A549 (cell line): ENCODE results near the gene IFNA8. TPM values are rescaled to one million over a fixed set of nuclear protein-coding genes. Genes with fewer than 3 reads are reported as not detected.
"Not testable (repeated sequence)": the region's sequence is repeated elsewhere in the genome, so short reads cannot be mapped to it uniquely, and the experiment has no call there.

Source experiments
- ATAC-seq, 2 experiments: fragments of 200-7000 bp in 1 of 2; fragments of >200 bp in 1 of 2; cut with Nextera tagmentation in 1 of 2; cut with Tn5 transposase in 1 of 2; 3 replicates each; pipeline versions ENCODE4 v1.8.0 to v1.9.1; 2018 to 2020; ENCODE audit warnings: mild to moderate bottlenecking in 1 of 2, moderate library complexity in 1 of 2
- CTCF ChIA-PET: fragments of 300-600 bp; sonication (Branson Sonifier 250); formaldehyde crosslinking; extraction: SDS; loops from one replicate; lab custom pipeline; 2021; ENCODE audit warnings: antibody characterized with exemption, inconsistent platforms; lab: Yijun Ruan, JAX
- POLR2A ChIA-PET: fragments of 350-600 bp; formaldehyde crosslinking; extraction: SDS; loops from one replicate; lab custom pipeline; 2021; ENCODE audit warnings: antibody characterized with exemption, inconsistent platforms; lab: Yijun Ruan, JAX
- DNase-seq, 2 experiments: peaks; one replicate each; pipeline versions ENCODE4 v3.0.0 to v3.0.0-alpha.2; 2011 to 2016; ENCODE audit warnings: low read depth in 1 of 2, low spot score in 1 of 2
- FAIRE-seq: peaks from 2 replicates; lab custom pipeline; 2011; peaks lifted over from hg19 to GRCh38; lab: Jason Lieb, UNC
- H3K27ac ChIP-seq, 2 experiments: fragments of >200 bp; sonication (Bioruptor Twin); formaldehyde crosslinking; 3 replicates each; pipeline ENCODE4 v1.5.1; 2016 to 2017
- H3K4me1 ChIP-seq: fragments of >200 bp; sonication (Bioruptor Twin); formaldehyde crosslinking; 3 replicates; pipeline ENCODE4 v1.6.1; 2016
- H3K4me2 ChIP-seq: fragments of >200 bp; sonication (Bioruptor Twin); formaldehyde crosslinking; 3 replicates; pipeline ENCODE4 v1.6.1; 2016
- H3K4me3 ChIP-seq: fragments of >200 bp; sonication (Bioruptor Twin); formaldehyde crosslinking; 3 replicates; pipeline ENCODE4 v1.5.1; 2016
- H3K9me3 ChIP-seq: fragments of >200 bp; sonication (Bioruptor Twin); formaldehyde crosslinking; 3 replicates; pipeline ENCODE4 v1.6.1; 2016
- ATOH8 ChIP-seq: fragments of 250-450 bp; sonication (Bioruptor Pico); IDR thresholded peaks from 2 replicates; pipeline ENCODE4 v1.5.0; 2020; ENCODE audit warnings: low read depth, mild to moderate bottlenecking, moderate library complexity
- CBX2 ChIP-seq: fragments of 200-600 bp; sonication (generic); IDR thresholded peaks from 2 replicates; pipeline ENCODE4 v1.6.1; 2016; ENCODE audit warnings: low read depth, mild to moderate bottlenecking, borderline replicate concordance
- CTCF ChIP-seq: fragments of >200 bp; sonication (Bioruptor Twin); formaldehyde crosslinking; IDR thresholded peaks from 3 replicates; pipeline ENCODE4 v1.5.1; 2016
- GATA3 ChIP-seq: IDR thresholded peaks from 2 replicates; pipeline ENCODE4 v1.6.1; 2012; ENCODE audit warnings: borderline replicate concordance
- HES2 ChIP-seq: fragments of >200 bp; sonication (Bioruptor Twin); formaldehyde crosslinking; IDR thresholded peaks from 2 replicates; pipeline ENCODE4 v1.6.1; 2016
- HOXB5 ChIP-seq: fragments of 250-450 bp; sonication (Bioruptor Pico); IDR thresholded peaks from 2 replicates; pipeline ENCODE4 v1.5.0; 2020; ENCODE audit warnings: mild to moderate bottlenecking, moderate library complexity
- KDM5A ChIP-seq: fragments of 200-600 bp; sonication (generic); IDR thresholded peaks from 2 replicates; pipeline ENCODE4 v1.6.1; 2016; ENCODE audit warnings: antibody characterized with exemption, mild to moderate bottlenecking
- NR3C1 ChIP-seq: fragments of >200 bp; sonication (Bioruptor Twin); formaldehyde crosslinking; IDR thresholded peaks from 3 replicates; pipeline ENCODE4 v1.6.1; 2017
- RAD21 ChIP-seq, 2 experiments: fragments of >200 bp in 1 of 2; sonication (Bioruptor Twin) in 1 of 2; formaldehyde crosslinking in 1 of 2; IDR thresholded peaks in 1 of 2; conservative IDR thresholded peaks in 1 of 2; 2 replicates in 1 of 2; 3 replicates in 1 of 2; pipeline ENCODE4 v1.6.1; 2012 to 2018; ENCODE audit warnings: inconsistent platforms in 1 of 2
- RCOR1 ChIP-seq: fragments of 150-350 bp; IDR thresholded peaks from 2 replicates; pipeline ENCODE4 v1.6.1; 2014; ENCODE audit warnings: antibody characterized with exemption, low read length, low read depth
- REST ChIP-seq: fragments of 200-600 bp; sonication (generic); IDR thresholded peaks from 2 replicates; pipeline ENCODE4 v1.6.1; 2016; ENCODE audit warnings: antibody characterized with exemption, mild to moderate bottlenecking, moderate library complexity
- RNF2 ChIP-seq: fragments of 200-600 bp; sonication (generic); IDR thresholded peaks from 2 replicates; pipeline ENCODE4 v1.6.1; 2016; ENCODE audit warnings: low read depth, mild to moderate bottlenecking, antibody characterized with exemption, moderate library complexity, borderline replicate concordance
- SMC3 ChIP-seq: fragments of >200 bp; sonication (Bioruptor Twin); formaldehyde crosslinking; IDR thresholded peaks from 3 replicates; pipeline ENCODE4 v1.6.1; 2018; ENCODE audit warnings: inconsistent platforms
- USF2 ChIP-seq: fragments of 450-650 bp; IDR thresholded peaks from 2 replicates; pipeline ENCODE4 v1.6.1; 2014; ENCODE audit warnings: antibody characterized with exemption
- ZC3H11A ChIP-seq: fragments of 450-650 bp; IDR thresholded peaks from 2 replicates; pipeline ENCODE4 v1.6.1; 2014; ENCODE audit warnings: antibody characterized with exemption, mild to moderate bottlenecking
- WGBS: methylation state at CpG from one replicate; pipeline ENCODE4 v1.1.6; 2017; ENCODE audit errors: missing lambda C conversion rate; 5-methylcytosine and 5-hydroxymethylcytosine counted together
- polyA plus RNA-seq, 4 experiments: library from polyadenylated mRNA; depleted of rRNA in 3 of 4; stranded (reverse); fragments of >200 nt; fragmentation: RNase III in 1 of 4; extraction: RNeasy Plus Mini Kit Qiagen cat#74134 plus additional on column Dnase treatment in 1 of 4; gene quantifications; 2 replicates in 3 of 4; 3 replicates in 1 of 4; pipeline ENCODE4 v1.2.3, GENCODE V29; 2011 to 2017
- TF ChIP-seq, protein P1 (sequence below): fragments of >200 bp; sonication (Bioruptor Twin); formaldehyde crosslinking; IDR thresholded peaks from 3 replicates; pipeline ENCODE4 v1.6.1; 2016
- TF ChIP-seq, protein P2 (sequence below): IDR thresholded peaks from 2 replicates; pipeline ENCODE4 v1.6.1; 2012; ENCODE audit warnings: low read depth, borderline replicate concordance

Gene IFNA8
- polyA plus RNA-seq, 2 of the 4 experiments (the other 2 are of a cell fraction): not detected

DNA sequence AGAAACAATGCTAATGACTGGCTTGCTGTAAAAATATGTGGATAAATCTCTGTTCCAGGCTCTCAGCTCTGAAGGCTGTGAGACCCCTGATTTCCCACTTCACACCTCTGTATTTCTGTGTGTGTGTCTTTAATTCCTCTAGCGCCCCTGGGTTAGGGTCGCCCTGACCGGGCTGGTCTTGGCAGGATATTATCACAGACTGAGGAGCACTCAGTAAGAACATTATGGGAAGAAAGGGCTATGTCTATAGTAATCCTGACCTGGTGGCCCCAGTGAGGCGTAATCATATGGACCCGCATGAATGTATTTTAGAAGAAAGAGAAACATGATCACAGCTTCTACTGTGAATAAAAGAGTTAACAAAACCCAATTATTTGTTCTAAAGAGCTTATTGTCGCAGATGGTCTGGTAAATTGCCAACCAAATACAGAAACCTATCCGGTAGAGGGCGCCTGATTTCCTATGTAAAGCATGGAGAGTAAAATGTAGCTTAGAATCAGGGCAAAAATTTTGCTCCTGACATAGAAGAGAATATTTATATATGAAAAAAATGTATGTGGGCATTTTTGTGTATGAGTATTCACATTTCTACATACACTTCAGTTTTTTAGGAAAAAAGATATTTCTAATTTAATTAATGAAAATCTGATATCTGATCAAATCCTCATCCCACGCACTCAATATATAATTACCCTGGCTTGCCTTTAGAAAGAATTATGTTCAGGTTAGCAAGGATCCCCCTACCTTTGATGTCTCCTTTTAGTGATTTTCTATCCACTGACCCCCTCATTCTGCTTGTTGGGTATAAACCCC lies 25.5 kb downstream of the IFNA8 start:
- FAIRE-seq: no peak

GRCh38 chr9:21435015-21435383 lies 26.1 kb downstream of the IFNA8 start:
- not testable (repeated sequence) for H3K27ac ChIP-seq, H3K9me3 ChIP-seq, FAIRE-seq, H3K4me1 ChIP-seq, H3K4me2 ChIP-seq, DNase-seq, H3K4me3 ChIP-seq
- ChIA-PET CTCF (interaction anchor here (0.6 to 2.3 kb wide), 39 partner anchors 9 to 809 kb away, joined by 3 to 27 read pairs (median 4); no protein-coding TSS in a partner anchor), POLR2A (interaction anchor here (1.1 to 1.3 kb wide), 2 partner anchors 12 to 99 kb away, joined by 4 read pairs; no protein-coding TSS in a partner anchor)
- peak; percentile 72 to 79; a peak in 3 of 6 replicates for ATAC-seq
- 49% methylated on average over 7 of the region's 7 CpGs for WGBS

More for the DNA sequence above, 25.5 kb downstream of the IFNA8 start:
- ATAC-seq (peak; percentile 65 to 84; a peak in 4 of 6 replicates), DNase-seq (peak; percentile 28 to 77)
- ChIA-PET POLR2A (interaction anchor here (1.1 to 1.3 kb wide), 2 partner anchors 13 to 99 kb away, joined by 4 read pairs; no protein-coding TSS in a partner anchor), CTCF (interaction anchor here (0.6 to 2.3 kb wide), 44 partner anchors 9 to 810 kb away, joined by 3 to 27 read pairs (median 4); partner anchors contain the start of gene MTAP)
- Histone ChIP-seq H3K27ac (no peak overlapping the region), H3K4me1 (no peaks in the 10 kb centered on the region), H3K4me3 (no peak overlapping the region), H3K4me2 (peak overlapping the region; percentile 5; the same call in 1 of the 3 replicates), H3K9me3 (no peaks in the 10 kb centered on the region)
- TF ChIP-seq SMC3: peak; percentile 79
- TF ChIP-seq RAD21 (conservative IDR thresholded peaks at IDR 0.05 in 1 of 2, IDR thresholded peaks at IDR 0.05 in 1 of 2): peak; percentile 70 to 74
- TF ChIP-seq ZC3H11A: no peak
- TF ChIP-seq CTCF: peak; percentile 86
- WGBS: 15% methylated on average over 9 of the region's 9 CpGs

DNA sequence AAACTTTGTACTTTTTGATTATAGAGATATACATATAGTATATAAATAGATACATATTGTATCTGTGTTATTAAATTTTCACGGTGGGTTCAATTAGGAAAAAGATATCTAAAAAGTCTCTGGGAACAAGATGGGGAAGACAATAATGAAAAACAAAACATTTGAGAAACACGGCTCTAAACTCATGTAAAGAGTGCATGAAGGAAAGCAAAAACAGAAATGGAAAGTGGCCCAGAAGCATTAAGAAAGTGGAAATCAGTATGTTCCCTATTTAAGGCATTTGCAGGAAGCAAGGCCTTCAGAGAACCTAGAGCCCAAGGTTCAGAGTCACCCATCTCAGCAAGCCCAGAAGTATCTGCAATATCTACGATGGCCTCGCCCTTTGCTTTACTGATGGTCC lies 31.2 kb downstream of the IFNA8 start, which contains the start of gene IFNA1:
IFNA1 (plus strand) TSS at position 301 of the 400 bp plus-strand sequence; CDS start at position 370, 69 bp downstream.
- Histone ChIP-seq H3K4me3 (no peak within 1 kb of the TSS), H3K27ac (no peak within 1 kb of the TSS), H3K4me1 (no peaks in the 10 kb centered on the region), H3K9me3 (no peaks in the 10 kb centered on the region), H3K4me2 (no peak within 1 kb of the TSS)
- FAIRE-seq (no peak), DNase-seq (no peak), ATAC-seq (no peak)
- CTCF ChIA-PET: interaction anchor here (1.0 to 1.9 kb wide), 2 partner anchors 44 to 114 kb away, joined by 3 to 7 read pairs; no protein-coding TSS in a partner anchor
- WGBS: 81% methylated on average over 4 of the region's 4 CpGs
- POLR2A ChIA-PET: no interaction called here
- TF ChIP-seq, protein P1, sequence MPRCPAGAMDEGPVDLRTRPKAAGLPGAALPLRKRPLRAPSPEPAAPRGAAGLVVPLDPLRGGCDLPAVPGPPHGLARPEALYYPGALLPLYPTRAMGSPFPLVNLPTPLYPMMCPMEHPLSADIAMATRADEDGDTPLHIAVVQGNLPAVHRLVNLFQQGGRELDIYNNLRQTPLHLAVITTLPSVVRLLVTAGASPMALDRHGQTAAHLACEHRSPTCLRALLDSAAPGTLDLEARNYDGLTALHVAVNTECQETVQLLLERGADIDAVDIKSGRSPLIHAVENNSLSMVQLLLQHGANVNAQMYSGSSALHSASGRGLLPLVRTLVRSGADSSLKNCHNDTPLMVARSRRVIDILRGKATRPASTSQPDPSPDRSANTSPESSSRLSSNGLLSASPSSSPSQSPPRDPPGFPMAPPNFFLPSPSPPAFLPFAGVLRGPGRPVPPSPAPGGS: no peak
- TF ChIP-seq HOXB5 (CRISPR knock-in tag): no peak
- no peak for TF ChIP-seq RNF2
- TF ChIP-seq, protein P2, sequence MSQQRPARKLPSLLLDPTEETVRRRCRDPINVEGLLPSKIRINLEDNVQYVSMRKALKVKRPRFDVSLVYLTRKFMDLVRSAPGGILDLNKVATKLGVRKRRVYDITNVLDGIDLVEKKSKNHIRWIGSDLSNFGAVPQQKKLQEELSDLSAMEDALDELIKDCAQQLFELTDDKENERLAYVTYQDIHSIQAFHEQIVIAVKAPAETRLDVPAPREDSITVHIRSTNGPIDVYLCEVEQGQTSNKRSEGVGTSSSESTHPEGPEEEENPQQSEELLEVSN: no peak
- no peak for TF ChIP-seq ATOH8
- no peak for TF ChIP-seq GATA3
- no peak for TF ChIP-seq RCOR1
- no peak for TF ChIP-seq HES2
- no peak for TF ChIP-seq ZC3H11A
- TF ChIP-seq KDM5A: no peak
- TF ChIP-seq CTCF: no peak
- no peak for TF ChIP-seq REST
- TF ChIP-seq NR3C1: no peak
- TF ChIP-seq USF2: no peak
- TF ChIP-seq CBX2: no peak
